Nephron (organoid): ENCODE data around the gene HIPK3.
A peak's percentile ranks its signal among the peaks of the same experiment; 100 is the strongest.

Experiments
- H3K27ac Mint-ChIP-seq, 3 experiments: 2 replicates each; pipeline ENCODE4 v1.8.0; 2020; ENCODE audit warnings: mixed read lengths in 3 of 3, mild to moderate bottlenecking in 2 of 3, moderate library complexity in 1 of 3
- H3K27me3 Mint-ChIP-seq: 2 replicates; pipeline ENCODE4 v1.8.0; 2021; ENCODE audit warnings: low read depth, mild to moderate bottlenecking, moderate library complexity, mixed read lengths
- H3K36me3 Mint-ChIP-seq: 2 replicates; pipeline ENCODE4 v1.8.0; 2020; ENCODE audit warnings: low read depth, mixed read lengths
- H3K4me1 Mint-ChIP-seq: 2 replicates; pipeline ENCODE4 v1.8.0; 2020; ENCODE audit warnings: mixed read lengths
- H3K4me3 Mint-ChIP-seq, 3 experiments: 2 replicates each; pipeline ENCODE4 v1.8.0; 2020; ENCODE audit warnings: mild to moderate bottlenecking in 3 of 3, mixed read lengths in 3 of 3, moderate library complexity in 2 of 3
- H3K9me3 Mint-ChIP-seq: 2 replicates; pipeline ENCODE4 v1.8.0; 2020; ENCODE audit warnings: mixed read lengths
- CTCF ChIP-seq, 3 experiments: fragments of 200-600 bp; sonication (generic); IDR thresholded peaks; one replicate each; pipeline ENCODE4 v1.5.0; 2021; ENCODE audit warnings: antibody characterized with exemption in 3 of 3; ENCODE audit not compliant: unreplicated experiment in 3 of 3

The HIPK3 gene

GRCh38 chr11:33272338-33273107 lies 15.3 kb downstream of the HIPK3 start:
- no peaks in the 10 kb centered on the region for H3K27me3 Mint-ChIP-seq
- no peaks in the 10 kb centered on the region for H3K9me3 Mint-ChIP-seq
- H3K4me1 Mint-ChIP-seq = peaks cover 39% of the 10 kb centered on the region
- H3K36me3 Mint-ChIP-seq = peaks cover 3% of the 10 kb centered on the region
- no peak for TF ChIP-seq CTCF (IDR thresholded peaks at IDR 0.05; ENCODE audit: unreplicated experiment in 3 of 3)
- H3K4me3 Mint-ChIP-seq = no peak overlapping the region
- H3K27ac Mint-ChIP-seq = peak overlapping the region in 2 of 3 experiments; percentile 31 to 70

GRCh38 chr11:33273656-33274055 lies 16.5 kb downstream of the HIPK3 start:
- Mint-ChIP-seq H3K36me3 (peaks cover 3% of the 10 kb centered on the region), H3K27me3 (no peaks in the 10 kb centered on the region), H3K9me3 (no peaks in the 10 kb centered on the region), H3K4me1 (peaks cover 48% of the 10 kb centered on the region), H3K4me3 (no peak overlapping the region), H3K27ac (peak overlapping the region; percentile 66 to 96 (median 92))
- TF ChIP-seq CTCF (IDR thresholded peaks at IDR 0.05; ENCODE audit: unreplicated experiment in 3 of 3) = no peak

- H3K9me3 Mint-ChIP-seq = no peaks in the 10 kb centered on the region
- no peaks in the 10 kb centered on the region for H3K27me3 Mint-ChIP-seq
- no peak overlapping the region for H3K27ac Mint-ChIP-seq
These were observed 23.2 kb downstream of the HIPK3 start for GRCh38 chr11:33280411-33280810.

GRCh38 chr11:33281758-33282157 lies 24.6 kb downstream of the HIPK3 start:
- H3K36me3 Mint-ChIP-seq = peaks cover 17% of the 10 kb centered on the region
- no peak overlapping the region for H3K27ac Mint-ChIP-seq
- H3K4me1 Mint-ChIP-seq = peaks cover 36% of the 10 kb centered on the region
- no peaks in the 10 kb centered on the region for H3K9me3 Mint-ChIP-seq
- H3K27me3 Mint-ChIP-seq = no peaks in the 10 kb centered on the region
- H3K4me3 Mint-ChIP-seq = no peak overlapping the region
- TF ChIP-seq CTCF (IDR thresholded peaks at IDR 0.05; ENCODE audit: unreplicated experiment in 3 of 3) = no peak

More at GRCh38 chr11:33280411-33280810, 23.2 kb downstream of the HIPK3 start:
- Mint-ChIP-seq H3K4me3 (no peak overlapping the region), H3K36me3 (peaks cover 12% of the 10 kb centered on the region), H3K4me1 (peaks cover 43% of the 10 kb centered on the region)
- TF ChIP-seq CTCF (IDR thresholded peaks at IDR 0.05; ENCODE audit: unreplicated experiment in 3 of 3) = no peak

GRCh38 chr11:33284818-33285217 lies 27.6 kb downstream of the HIPK3 start:
- H3K27ac Mint-ChIP-seq = no peak overlapping the region
- no peaks in the 10 kb centered on the region for H3K27me3 Mint-ChIP-seq
- peaks cover 29% of the 10 kb centered on the region for H3K4me1 Mint-ChIP-seq
- peaks cover 29% of the 10 kb centered on the region for H3K36me3 Mint-ChIP-seq
- no peak for TF ChIP-seq CTCF (IDR thresholded peaks at IDR 0.05; ENCODE audit: unreplicated experiment in 3 of 3)
- no peak overlapping the region for H3K4me3 Mint-ChIP-seq
- H3K9me3 Mint-ChIP-seq = no peaks in the 10 kb centered on the region

- Mint-ChIP-seq H3K27me3 (no peaks in the 10 kb centered on the region), H3K27ac (no peak overlapping the region), H3K9me3 (no peaks in the 10 kb centered on the region), H3K4me1 (peaks cover 38% of the 10 kb centered on the region), H3K36me3 (peaks cover 51% of the 10 kb centered on the region), H3K4me3 (no peak overlapping the region)
- no peak for TF ChIP-seq CTCF (IDR thresholded peaks at IDR 0.05; ENCODE audit: unreplicated experiment in 3 of 3)
These were observed 33.1 kb downstream of the HIPK3 start for GRCh38 chr11:33290319-33290718.
